SK-N-SH (cell line): ENCODE results near the gene MLC1.

Experiments
- CHD2 ChIP-seq: fragments of 150-350 bp; IDR thresholded peaks from 2 replicates; pipeline ENCODE4 v1.6.1; 2018; ENCODE audit warnings: low read length; ENCODE audit not compliant: partially characterized antibody
- FOXJ3 ChIP-seq: sonication (generic); formaldehyde crosslinking; IDR thresholded peaks from 2 replicates; pipeline ENCODE4 v1.5.1; 2020; ENCODE audit warnings: mild to moderate bottlenecking, missing genetic modification reagents
- GABPA ChIP-seq: IDR thresholded peaks from 2 replicates; pipeline ENCODE4 v1.4.0; 2012; ENCODE audit warnings: low read depth, mild to moderate bottlenecking
- MEF2A ChIP-seq: IDR thresholded peaks from 2 replicates; pipeline ENCODE4 v1.4.0; 2012; ENCODE audit warnings: low read depth, borderline replicate concordance
- POLR2AphosphoS5 ChIP-seq: IDR thresholded peaks from 2 replicates; pipeline ENCODE4 v1.6.1; 2012; ENCODE audit warnings: low read depth, low read length
- RAD21 ChIP-seq: IDR thresholded peaks from 2 replicates; pipeline ENCODE4 v1.6.1; 2012; ENCODE audit warnings: mild to moderate bottlenecking, low read length
- RXRA ChIP-seq: IDR thresholded peaks from 2 replicates; pipeline ENCODE4 v1.4.0; 2012; ENCODE audit warnings: low read depth, mild to moderate bottlenecking, borderline replicate concordance
- TAF1 ChIP-seq: IDR thresholded peaks from 2 replicates; pipeline ENCODE4 v1.6.1; 2012; ENCODE audit warnings: low read depth, mild to moderate bottlenecking, low read length, moderate library complexity, borderline replicate concordance
- TF ChIP-seq, protein P1 (sequence below): fragments of 200-600 bp; sonication (generic); IDR thresholded peaks from 2 replicates; pipeline ENCODE4 v1.6.1; 2017; ENCODE audit warnings: antibody characterized with exemption, mild to moderate bottlenecking, moderate library complexity
- TF ChIP-seq, protein P2 (sequence below): fragments of 150-350 bp; IDR thresholded peaks from 2 replicates; pipeline ENCODE4 v1.6.1; 2017; ENCODE audit warnings: antibody characterized with exemption, low read length, low read depth, borderline replicate concordance
- TF ChIP-seq, protein P3 (sequence below): IDR thresholded peaks from 2 replicates; pipeline ENCODE4 v1.4.0; 2012; ENCODE audit warnings: low read depth

DNA sequence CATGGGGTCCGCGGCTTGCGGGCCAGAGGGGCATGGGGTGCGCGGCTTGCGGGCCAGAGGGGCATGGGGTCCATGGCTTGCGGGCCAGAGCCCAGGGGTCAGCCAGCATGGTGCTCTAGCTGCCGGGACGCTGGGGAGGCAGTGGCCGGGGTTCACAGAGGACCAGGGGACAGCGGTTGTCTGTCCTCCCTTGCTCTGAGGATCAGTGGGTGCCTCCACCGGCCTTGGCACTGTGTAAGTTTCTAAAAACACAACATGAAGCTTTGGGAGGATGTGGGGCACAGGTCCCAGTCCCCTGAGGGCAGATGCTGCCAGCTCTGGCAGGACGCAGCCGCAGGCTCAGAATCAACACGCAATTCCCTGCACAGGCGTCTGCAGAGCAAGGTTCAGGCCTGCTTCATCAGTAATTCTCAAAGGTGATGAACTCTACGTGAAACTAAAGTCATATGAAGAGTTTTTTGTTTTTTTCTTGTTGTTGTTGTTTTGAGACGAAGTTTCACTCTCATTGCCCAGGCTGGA is 3.0 kb downstream of the MLC1 start:
- TF ChIP-seq, protein P1, sequence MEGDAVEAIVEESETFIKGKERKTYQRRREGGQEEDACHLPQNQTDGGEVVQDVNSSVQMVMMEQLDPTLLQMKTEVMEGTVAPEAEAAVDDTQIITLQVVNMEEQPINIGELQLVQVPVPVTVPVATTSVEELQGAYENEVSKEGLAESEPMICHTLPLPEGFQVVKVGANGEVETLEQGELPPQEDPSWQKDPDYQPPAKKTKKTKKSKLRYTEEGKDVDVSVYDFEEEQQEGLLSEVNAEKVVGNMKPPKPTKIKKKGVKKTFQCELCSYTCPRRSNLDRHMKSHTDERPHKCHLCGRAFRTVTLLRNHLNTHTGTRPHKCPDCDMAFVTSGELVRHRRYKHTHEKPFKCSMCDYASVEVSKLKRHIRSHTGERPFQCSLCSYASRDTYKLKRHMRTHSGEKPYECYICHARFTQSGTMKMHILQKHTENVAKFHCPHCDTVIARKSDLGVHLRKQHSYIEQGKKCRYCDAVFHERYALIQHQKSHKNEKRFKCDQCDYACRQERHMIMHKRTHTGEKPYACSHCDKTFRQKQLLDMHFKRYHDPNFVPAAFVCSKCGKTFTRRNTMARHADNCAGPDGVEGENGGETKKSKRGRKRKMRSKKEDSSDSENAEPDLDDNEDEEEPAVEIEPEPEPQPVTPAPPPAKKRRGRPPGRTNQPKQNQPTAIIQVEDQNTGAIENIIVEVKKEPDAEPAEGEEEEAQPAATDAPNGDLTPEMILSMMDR, result no peak
- TF ChIP-seq GABPA (no peak), RAD21 (no peak), RXRA (no peak), MEF2A (no peak), CHD2 (no peak), POLR2AphosphoS5 (no peak), TAF1 (no peak), FOXJ3 (CRISPR knock-in tag) (no peak)
- TF ChIP-seq, protein P2, sequence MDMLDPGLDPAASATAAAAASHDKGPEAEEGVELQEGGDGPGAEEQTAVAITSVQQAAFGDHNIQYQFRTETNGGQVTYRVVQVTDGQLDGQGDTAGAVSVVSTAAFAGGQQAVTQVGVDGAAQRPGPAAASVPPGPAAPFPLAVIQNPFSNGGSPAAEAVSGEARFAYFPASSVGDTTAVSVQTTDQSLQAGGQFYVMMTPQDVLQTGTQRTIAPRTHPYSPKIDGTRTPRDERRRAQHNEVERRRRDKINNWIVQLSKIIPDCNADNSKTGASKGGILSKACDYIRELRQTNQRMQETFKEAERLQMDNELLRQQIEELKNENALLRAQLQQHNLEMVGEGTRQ, result no peak
- TF ChIP-seq, protein P3, sequence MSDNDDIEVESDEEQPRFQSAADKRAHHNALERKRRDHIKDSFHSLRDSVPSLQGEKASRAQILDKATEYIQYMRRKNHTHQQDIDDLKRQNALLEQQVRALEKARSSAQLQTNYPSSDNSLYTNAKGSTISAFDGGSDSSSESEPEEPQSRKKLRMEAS, result no peak
